Naive thymus-derived CD8-positive, alpha-beta T cell (primary cell): ENCODE data around the gene IPO5. TPM values are rescaled to one million over a fixed set of nuclear protein-coding genes. Genes with fewer than 3 reads are reported as not detected.
A peak's percentile ranks its signal among the peaks of the same experiment; 100 is the strongest.
"Not testable (repeated sequence)": the region's sequence is repeated elsewhere in the genome, so short reads cannot be mapped to it uniquely, and the experiment has no call there.

Source experiments
- ATAC-seq, 2 donors: fragments of 150-1000 bp; cut with Tn5 transposase in 1 of 2; sonication (Bioruptor Pico), chemical (Tn5 transposase) in 1 of 2; 1 replicate in 1 of 2; 2 replicates in 1 of 2; pipeline ENCODE4 v1.10.0; 2021; ENCODE audit warnings: mild to moderate bottlenecking in 2 of 2, moderate library complexity in 2 of 2
- POLR2A ChIA-PET: fragments of 350-600 bp; sonication (Branson Sonifier 250); formaldehyde crosslinking; loops from one replicate; lab custom pipeline; 2021; ENCODE audit warnings: antibody characterized with exemption; lab: Charles Lee
- DNase-seq, 10 donors: peaks; one replicate each; pipeline versions ENCODE4 v3.0.0 to v3.0.0-alpha.2; 2020 to 2022
- H3K27ac Mint-ChIP-seq, 10 donors: one replicate each; pipeline ENCODE4 v1.8.0; 2020 to 2022; ENCODE audit warnings: mild to moderate bottlenecking in 10 of 10, mixed read lengths in 10 of 10, moderate library complexity in 4 of 10, inconsistent platforms in 1 of 10
- H3K27me3 Mint-ChIP-seq, 5 donors: one replicate each; pipeline ENCODE4 v1.8.0; 2021 to 2022; ENCODE audit warnings: mixed read lengths in 5 of 5
- H3K36me3 Mint-ChIP-seq, 3 donors: one replicate each; pipeline ENCODE4 v1.8.0; 2020 to 2022; ENCODE audit warnings: mixed read lengths in 3 of 3, mild to moderate bottlenecking in 2 of 3, inconsistent platforms in 1 of 3
- H3K4me1 Mint-ChIP-seq, 4 donors: one replicate each; pipeline ENCODE4 v1.8.0; 2021 to 2022; ENCODE audit warnings: mixed read lengths in 4 of 4
- H3K4me3 Mint-ChIP-seq, 10 donors: one replicate each; pipeline ENCODE4 v1.8.0; 2020 to 2022; ENCODE audit warnings: mild to moderate bottlenecking in 10 of 10, mixed read lengths in 10 of 10, moderate library complexity in 6 of 10, inconsistent platforms in 1 of 10
- H3K9me3 Mint-ChIP-seq, 9 donors: one replicate each; pipeline ENCODE4 v1.8.0; 2020 to 2022; ENCODE audit warnings: mixed read lengths in 9 of 9, mild to moderate bottlenecking in 3 of 9, inconsistent platforms in 1 of 9, moderate library complexity in 1 of 9
- polyA plus RNA-seq, 3 donors: library from polyadenylated mRNA; unstranded; fragments of 300-500 nt; fragmentation: Illumina TruSeq; gene quantifications; one replicate each; pipeline ENCODE4 v1.2.3, GENCODE V29; 2021
- total RNA-seq, 8 experiments: library from RNA in 2 of 8; stranded (reverse) in 2 of 8; gene quantifications; one replicate each; pipeline ENCODE4 v1.2.3 and lab custom pipeline; 2021 to 2026

IPO5 gene
- total and polyA plus RNA-seq, 5 experiments from 2014 or later = 33.1 to 94.1 (median 38.8) TPM

- Mint-ChIP-seq H3K36me3 (peaks cover 0 to 56% (median 16%) of the 10 kb centered on the region in 3 donors), H3K27me3 (no peaks in the 10 kb centered on the region), H3K9me3 (no peaks in the 10 kb centered on the region), H3K4me1 (peaks cover 0 to 1% (median 0%) of the 10 kb centered on the region in 4 donors), H3K27ac (peak overlapping the region in 1 of 10 donors; percentile 67), H3K4me3 (no peak overlapping the region)
- no peak for ATAC-seq
- DNase-seq = no peak
- POLR2A ChIA-PET = no interaction called here
These were observed 68.7 kb downstream of the IPO5 start for GRCh38 chr13:98022210-98022609.

DNA sequence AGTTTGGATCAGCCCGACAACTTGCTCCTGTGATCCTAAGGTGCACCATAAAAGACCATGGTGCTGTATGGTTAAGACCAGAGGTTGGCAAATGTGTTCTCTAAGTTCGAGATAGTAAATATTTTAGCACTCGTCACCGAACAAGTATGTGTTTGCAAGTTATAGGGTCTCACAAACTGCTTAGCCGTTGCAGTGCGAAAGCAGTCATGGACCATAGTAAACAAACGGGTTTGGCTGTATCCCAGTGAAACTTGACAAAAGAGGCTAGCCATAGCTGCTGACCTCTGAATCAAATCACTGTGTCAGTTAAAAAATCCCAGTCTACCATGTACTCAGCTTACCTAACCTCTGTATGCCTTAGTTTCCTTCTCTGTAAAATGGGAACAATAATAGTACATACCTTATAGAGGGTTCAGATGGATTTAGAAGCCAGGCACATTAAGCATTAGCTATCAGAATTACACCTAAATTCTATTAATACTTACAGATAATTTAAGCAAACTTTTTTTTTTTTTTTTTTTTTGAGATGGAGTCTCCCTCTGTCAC is 72.1 kb downstream of the IPO5 start:
- Mint-ChIP-seq H3K27me3 (no peaks in the 10 kb centered on the region), H3K4me3 (no peak overlapping the region), H3K36me3 (peaks cover 0 to 26% (median 8%) of the 10 kb centered on the region in 3 donors), H3K27ac (peak overlapping the region in 2 of 10 donors; percentile 27 to 49), H3K9me3 (no peaks in the 10 kb centered on the region), H3K4me1 (peaks cover 0 to 1% (median 0%) of the 10 kb centered on the region in 4 donors)
- POLR2A ChIA-PET = interaction anchor here (0.6 kb wide), 1 partner anchor 15 kb away, joined by 5 read pairs; no protein-coding TSS in a partner anchor
- no peak for ATAC-seq
- no peak for DNase-seq

GRCh38 chr13:98026457-98026857 is 73.0 kb downstream of the IPO5 start:
- ATAC-seq = no peak
- Mint-ChIP-seq H3K36me3 (peaks cover 0 to 19% (median 3%) of the 10 kb centered on the region in 3 donors), H3K4me3 (no peak overlapping the region), H3K4me1 (peaks cover 0 to 1% (median 0%) of the 10 kb centered on the region in 4 donors), H3K9me3 (no peaks in the 10 kb centered on the region), H3K27me3 (no peaks in the 10 kb centered on the region), H3K27ac (peak overlapping the region in 1 of 10 donors; percentile 15)
- DNase-seq = no peak
- POLR2A ChIA-PET = no interaction called here

DNA sequence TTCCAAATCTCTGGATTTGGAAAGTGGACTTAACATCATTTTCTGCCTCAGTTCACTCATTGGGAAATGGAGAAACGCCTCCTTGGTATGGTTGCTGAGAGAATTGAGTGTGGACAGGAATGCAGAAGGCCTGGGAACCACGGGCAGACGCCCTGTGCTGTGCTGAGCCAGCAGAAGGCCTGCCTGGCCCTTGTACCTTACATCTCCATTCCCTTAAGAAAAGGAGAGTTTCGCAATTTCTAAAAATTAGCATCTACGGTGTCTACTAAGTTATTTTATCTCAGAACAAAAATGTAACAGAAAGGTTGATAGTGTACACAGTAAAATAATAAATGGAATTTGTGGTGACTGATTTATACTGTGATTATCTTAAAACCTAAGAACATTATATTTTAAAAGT is 78.7 kb downstream of the IPO5 start:
- no peak for ATAC-seq
- Mint-ChIP-seq H3K4me3 (no peak overlapping the region), H3K9me3 (no peaks in the 10 kb centered on the region), H3K27ac (no peak overlapping the region), H3K27me3 (peaks cover 0 to 3% (median 0%) of the 10 kb centered on the region in 5 donors), H3K4me1 (no peaks in the 10 kb centered on the region), H3K36me3 (no peaks in the 10 kb centered on the region)
- POLR2A ChIA-PET = no interaction called here
- DNase-seq = no peak

GRCh38 chr13:98033277-98034247 is 80.1 kb downstream of the IPO5 start:
- H3K4me3 Mint-ChIP-seq = no peak overlapping the region
- no peak for DNase-seq
- H3K27me3 Mint-ChIP-seq = peaks cover 0 to 4% (median 0%) of the 10 kb centered on the region in 5 donors
- H3K36me3 Mint-ChIP-seq = no peaks in the 10 kb centered on the region
- no peak overlapping the region for H3K27ac Mint-ChIP-seq
- ATAC-seq = no peak
- no peaks in the 10 kb centered on the region for H3K9me3 Mint-ChIP-seq
- no peaks in the 10 kb centered on the region for H3K4me1 Mint-ChIP-seq
- POLR2A ChIA-PET = no interaction called here

GRCh38 chr13:98035373-98035772 is 81.9 kb downstream of the IPO5 start:
- ATAC-seq = no peak
- DNase-seq = no peak
- H3K36me3 Mint-ChIP-seq = no peaks in the 10 kb centered on the region
- H3K9me3 Mint-ChIP-seq = peaks cover 0 to 2% (median 0%) of the 10 kb centered on the region in 9 donors
- no peak overlapping the region for H3K4me3 Mint-ChIP-seq
- POLR2A ChIA-PET = no interaction called here
- no peaks in the 10 kb centered on the region for H3K4me1 Mint-ChIP-seq
- H3K27ac Mint-ChIP-seq = no peak overlapping the region
- H3K27me3 Mint-ChIP-seq = peaks cover 0 to 11% (median 6%) of the 10 kb centered on the region in 5 donors

DNA sequence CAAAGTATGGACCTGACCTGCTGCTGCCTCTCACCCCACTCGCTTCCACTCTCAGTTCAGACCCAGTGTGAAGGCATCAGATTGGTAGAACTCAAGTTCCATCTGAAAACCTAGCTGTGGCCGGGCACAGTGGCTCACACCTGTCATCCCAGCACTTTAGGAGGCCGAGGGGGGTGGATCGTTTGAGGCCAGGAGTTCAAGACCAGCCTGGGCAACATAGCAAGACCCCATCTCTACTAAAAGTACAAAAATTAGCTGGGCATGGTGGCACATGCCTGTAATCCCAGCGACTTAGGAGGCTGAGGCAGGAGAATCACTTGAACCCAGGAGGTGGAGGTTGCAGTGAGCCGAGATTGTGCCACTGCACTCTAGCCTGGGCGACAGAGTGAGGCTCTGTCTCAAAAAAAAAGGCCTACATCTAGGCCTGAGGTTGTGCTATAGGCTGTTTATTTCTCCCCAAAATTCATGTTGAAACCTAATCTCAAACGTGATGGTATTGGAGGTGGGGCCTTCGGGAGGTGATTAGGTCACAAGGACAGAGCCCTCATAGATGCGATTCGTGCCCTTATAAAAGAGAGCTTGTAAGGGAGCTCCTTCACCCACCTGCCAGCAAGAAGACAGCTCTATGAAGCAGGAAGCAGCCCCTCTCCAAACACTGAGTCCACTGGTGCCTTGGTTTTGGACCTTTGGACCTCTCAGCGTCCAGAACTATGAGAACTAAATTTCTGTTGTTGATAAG is 83.3 kb downstream of the IPO5 start:
- H3K9me3 Mint-ChIP-seq, ATAC-seq, POLR2A ChIA-PET, H3K36me3 Mint-ChIP-seq, H3K4me3 Mint-ChIP-seq, H3K4me1 Mint-ChIP-seq, DNase-seq: not testable (repeated sequence)
- Mint-ChIP-seq H3K27ac (peak overlapping the region in 1 of 10 donors; percentile 32), H3K27me3 (peaks cover 0 to 12% (median 7%) of the 10 kb centered on the region in 5 donors)

DNA sequence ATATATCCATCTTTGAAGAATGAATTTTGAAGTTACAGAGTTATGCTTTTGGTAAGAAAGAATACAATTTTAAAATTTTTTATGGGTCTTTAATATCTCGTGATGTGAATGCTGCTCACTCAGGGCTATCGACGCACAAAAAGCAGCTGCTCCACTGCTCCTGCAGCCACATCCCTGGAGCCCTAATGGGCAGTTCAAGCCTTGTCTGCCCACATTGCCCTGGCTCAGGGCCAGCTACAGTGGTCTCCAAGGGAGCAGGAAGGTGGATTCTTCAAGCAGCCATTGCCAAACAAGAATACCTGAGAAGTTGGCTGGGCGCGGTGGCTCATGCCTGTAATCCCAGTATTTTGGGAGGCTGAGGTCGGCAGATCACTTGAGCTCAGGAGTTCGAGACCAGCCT is 85.8 kb downstream of the IPO5 start:
- ATAC-seq = no peak
- POLR2A ChIA-PET = no interaction called here
- Mint-ChIP-seq H3K4me3 (no peak overlapping the region), H3K27me3 (peaks cover 0 to 12% (median 7%) of the 10 kb centered on the region in 5 donors), H3K27ac (no peak overlapping the region), H3K9me3 (peaks cover 0 to 2% (median 0%) of the 10 kb centered on the region in 9 donors), H3K36me3 (no peaks in the 10 kb centered on the region), H3K4me1 (peaks cover 0 to 2% (median 0%) of the 10 kb centered on the region in 4 donors)
- no peak for DNase-seq

- peaks cover 0 to 10% (median 7%) of the 10 kb centered on the region in 5 donors for H3K27me3 Mint-ChIP-seq
- DNase-seq (no peak), ATAC-seq (no peak)
- peak overlapping the region in 1 of 10 donors; percentile 78 for H3K27ac Mint-ChIP-seq
- peaks cover 0 to 2% (median 0%) of the 10 kb centered on the region in 9 donors for H3K9me3 Mint-ChIP-seq
- POLR2A ChIA-PET = no interaction called here
- peaks cover 0 to 2% (median 0%) of the 10 kb centered on the region in 4 donors for H3K4me1 Mint-ChIP-seq
- no peaks in the 10 kb centered on the region for H3K36me3 Mint-ChIP-seq
- H3K4me3 Mint-ChIP-seq = no peak overlapping the region
These were observed 86.5 kb downstream of the IPO5 start for GRCh38 chr13:98039964-98040363.

GRCh38 chr13:98041081-98041820 is 87.8 kb downstream of the IPO5 start:
- H3K27me3 Mint-ChIP-seq = peaks cover 0 to 10% (median 7%) of the 10 kb centered on the region in 5 donors
- peaks cover 0 to 2% (median 0%) of the 10 kb centered on the region in 9 donors for H3K9me3 Mint-ChIP-seq
- peaks cover 0 to 2% (median 0%) of the 10 kb centered on the region in 4 donors for H3K4me1 Mint-ChIP-seq
- no peak overlapping the region for H3K27ac Mint-ChIP-seq
- no peak overlapping the region for H3K4me3 Mint-ChIP-seq
- no peak for DNase-seq
- POLR2A ChIA-PET = no interaction called here
- H3K36me3 Mint-ChIP-seq = no peaks in the 10 kb centered on the region
- no peak for ATAC-seq

DNA sequence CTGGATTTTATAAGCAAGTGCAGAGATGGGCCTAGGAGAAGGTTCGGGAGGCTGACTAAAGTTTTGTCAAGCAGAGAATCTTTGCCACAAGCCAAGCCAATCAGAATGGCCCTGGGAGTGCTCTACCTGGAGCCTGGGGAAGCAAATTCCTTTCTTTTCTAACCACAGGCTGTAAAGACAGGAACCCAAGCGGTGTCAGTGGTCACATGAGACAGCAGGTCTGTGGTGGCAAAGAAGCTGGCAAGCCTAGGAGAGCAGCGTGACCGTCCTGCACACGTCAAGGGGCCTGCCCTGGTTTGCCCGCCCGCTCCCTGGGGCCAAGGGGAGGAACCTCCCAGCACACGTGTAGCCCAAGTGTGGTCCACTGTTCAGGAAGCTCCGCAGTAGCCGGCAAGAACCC is 90.8 kb downstream of the IPO5 start:
- H3K9me3 Mint-ChIP-seq = peaks cover 0 to 2% (median 0%) of the 10 kb centered on the region in 9 donors
- DNase-seq (no peak), ATAC-seq (no peak)
- H3K36me3 Mint-ChIP-seq = no peaks in the 10 kb centered on the region
- no peak overlapping the region for H3K27ac Mint-ChIP-seq
- H3K4me1 Mint-ChIP-seq = peaks cover 0 to 2% (median 0%) of the 10 kb centered on the region in 4 donors
- peaks cover 0 to 10% (median 7%) of the 10 kb centered on the region in 5 donors for H3K27me3 Mint-ChIP-seq
- POLR2A ChIA-PET = no interaction called here
- H3K4me3 Mint-ChIP-seq = no peak overlapping the region

- H3K27me3 Mint-ChIP-seq = not testable (repeated sequence)
These were observed 94.3 kb downstream of the IPO5 start for GRCh38 chr13:98047785-98048184.

More at GRCh38 chr13:98047785-98048184, 94.3 kb downstream of the IPO5 start:
- H3K9me3 Mint-ChIP-seq, H3K4me3 Mint-ChIP-seq, H3K27ac Mint-ChIP-seq, DNase-seq, ATAC-seq, POLR2A ChIA-PET, H3K36me3 Mint-ChIP-seq, H3K4me1 Mint-ChIP-seq: not testable (repeated sequence)
